Omental fat pad (tissue), 4 donors: ENCODE results near the gene SEC31A. TPM values are rescaled to one million over a fixed set of nuclear protein-coding genes. Genes with fewer than 3 reads are reported as not detected.

Experiments used
- ATAC-seq: fragments of 150-250 bp; one replicate; pipeline ENCODE4 v1.9.1; 2016; ENCODE audit warnings: mild to moderate bottlenecking, moderate library complexity; ENCODE audit not compliant: low FRiP score
- DNase-seq: peaks from one replicate; pipeline ENCODE4 v3.0.0-alpha.2; 2019; ENCODE audit warnings: low spot score
- CTCF ChIP-seq, 3 donors: fragments of 450-650 bp; IDR thresholded peaks; one replicate each; pipeline ENCODE4 v1.5.1; 2016 to 2017; ENCODE audit warnings: antibody characterized with exemption in 3 of 3, mild to moderate bottlenecking in 3 of 3, moderate library complexity in 2 of 3
- total RNA-seq, 4 donors: library from RNA; depleted of rRNA; stranded (reverse); fragments of >200 nt; gene quantifications; one replicate each; pipeline ENCODE4 v1.1.0, GENCODE V29; 2016

Gene SEC31A
- total RNA-seq, 4 donors from 2014 or later: 175 to 215 (median 183) TPM

GRCh38 chr4:82893942-82894341 is 3.0 kb upstream of the SEC31A start:
- TF ChIP-seq CTCF (IDR thresholded peaks at IDR 0.05): no peak
- no peak for ATAC-seq

GRCh38 chr4:82892467-82892802 is 1.5 kb upstream of the SEC31A start:
- no peak for TF ChIP-seq CTCF (IDR thresholded peaks at IDR 0.05)
- DNase-seq (no peak), ATAC-seq (no peak)

More at GRCh38 chr4:82893942-82894341, 3.0 kb upstream of the SEC31A start:
- DNase-seq: no peak

GRCh38 chr4:82891707-82892466 is 934 bp upstream of the SEC31A start:
- no peak for TF ChIP-seq CTCF (IDR thresholded peaks at IDR 0.05)
- ATAC-seq (peak; percentile 5), DNase-seq (no peak)

GRCh38 chr4:82890528-82890900 is 439 bp downstream of the SEC31A start:
- DNase-seq (no peak), ATAC-seq (no peak)
- no peak for TF ChIP-seq CTCF (IDR thresholded peaks at IDR 0.05)

- TF ChIP-seq CTCF (IDR thresholded peaks at IDR 0.05): no peak
- DNase-seq (no peak), ATAC-seq (no peak)
Observed at GRCh38 chr4:82889287-82889686, 1.7 kb downstream of the SEC31A start.

- no peak for ATAC-seq
- no peak for TF ChIP-seq CTCF (IDR thresholded peaks at IDR 0.05)
- DNase-seq: no peak
Observed at GRCh38 chr4:82886147-82886942, 4.6 kb downstream of the SEC31A start.

- no peak for DNase-seq
- ATAC-seq: no peak
- no peak for TF ChIP-seq CTCF (IDR thresholded peaks at IDR 0.05)
Observed at GRCh38 chr4:82885410-82885809, 5.5 kb downstream of the SEC31A start.
